Measurements from ENCODE around the gene AMBP. TPM values are rescaled to one million over a fixed set of nuclear protein-coding genes. Genes with fewer than 3 reads are reported as not detected.

AMBP gene
- total and polyA plus RNA-seq, 2 of the 13 experiments (the other 11 are each of a cell fraction or from before 2014, with no cell fraction given), result 1,510 to 2,580 TPM

- TF ChIP-seq ADNP (CRISPR knock-in tag; IDR thresholded peaks at IDR 0.05), result no peak
- no peak for TF ChIP-seq ZNF136 (CRISPR knock-in tag; IDR thresholded peaks at IDR 0.05; ENCODE audit: low read depth)
- TF ChIP-seq ZNF577 (CRISPR knock-in tag; IDR thresholded peaks at IDR 0.05; ENCODE audit: borderline replicate concordance, low read depth), result no peak
- no peak for TF ChIP-seq NFIB (CRISPR knock-in tag; IDR thresholded peaks at IDR 0.05; ENCODE audit: borderline replicate concordance)
- peak; percentile 59; the same call in 1 of the 2 replicates for TF ChIP-seq POGZ (CRISPR knock-in tag; IDR thresholded peaks at IDR 0.05)
- TF ChIP-seq ZNF335 (CRISPR knock-in tag; IDR thresholded peaks at IDR 0.05), result peak; percentile 28; the same call in 1 of the 2 replicates
- TF ChIP-seq HOXD1 (CRISPR knock-in tag; IDR thresholded peaks at IDR 0.05), result no peak
- peak; percentile 94 for TF ChIP-seq EHMT2 (IDR thresholded peaks at IDR 0.05; ENCODE audit: borderline replicate concordance, low read depth, low read length)
- 0 out of 2 replicates have a peak, but pooled peaks have one; percentile 44 for TF ChIP-seq ZNF3 (CRISPR knock-in tag; IDR thresholded peaks at IDR 0.05)
- TF ChIP-seq TP53 (CRISPR knock-in tag; conservative IDR thresholded peaks at IDR 0.05), result no peak
- TF ChIP-seq ZFX (CRISPR knock-in tag; IDR thresholded peaks at IDR 0.05; ENCODE audit: low read depth), result peak; percentile 79
- TF ChIP-seq ATF5 (CRISPR knock-in tag; IDR thresholded peaks at IDR 0.05; ENCODE audit: low read depth), result no peak; the same call in 1 of the 2 replicates
- no peak for TF ChIP-seq RFX3 (CRISPR knock-in tag; IDR thresholded peaks at IDR 0.05)
- TF ChIP-seq HDAC2 (CRISPR knock-in tag; IDR thresholded peaks at IDR 0.05), result peak; percentile 73; the same call in 1 of the 2 replicates
- TF ChIP-seq SIX1 (CRISPR knock-in tag; IDR thresholded peaks at IDR 0.05; ENCODE audit: borderline replicate concordance), result no peak
- TF ChIP-seq CCDC6 (CRISPR knock-in tag; IDR thresholded peaks at IDR 0.05), result 0 out of 2 replicates have a peak, but pooled peaks have one; percentile 41
- peak in 1 of 2 experiments; percentile 61; a peak in 1 of 4 replicates for TF ChIP-seq REST (IDR thresholded peaks at IDR 0.05; ENCODE audit: borderline replicate concordance in 1 of 2, low read depth in 1 of 2, low read length in 2 of 2)
- no peak; the same call in 1 of the 2 replicates for TF ChIP-seq ZNF281 (CRISPR knock-in tag; IDR thresholded peaks at IDR 0.05; ENCODE audit: borderline replicate concordance)
- TF ChIP-seq SMARCC2 (IDR thresholded peaks at IDR 0.05), result no peak
- peak; percentile 95 for TF ChIP-seq SALL1 (CRISPR knock-in tag; IDR thresholded peaks at IDR 0.05)
- TF ChIP-seq ZNF724P (CRISPR knock-in tag; IDR thresholded peaks at IDR 0.05; ENCODE audit: borderline replicate concordance), result peak; percentile 86
- peak; percentile 92 for TF ChIP-seq DRAP1 (CRISPR knock-in tag; IDR thresholded peaks at IDR 0.05)
- TF ChIP-seq ZFYVE20 (CRISPR knock-in tag; IDR thresholded peaks at IDR 0.05; ENCODE audit: borderline replicate concordance, low read depth), result no peak; the same call in 1 of the 2 replicates
Measured at GRCh38 chr9:114082017-114082762, 4.1 kb upstream of the AMBP start (continued).
